GM21723 (cell line): ENCODE results near the gene OR6N2.

Experiments used
- ATAC-seq: cut with Tn5 transposase; IDR thresholded peaks from one replicate; pipeline ENCODE4 v1.9.1; 2021; ENCODE audit warnings: mild to moderate bottlenecking, moderate library complexity; ENCODE audit not compliant: unreplicated experiment

OR6N2 gene

GRCh38 chr1:158771950-158772866, 8.8 kb downstream of the OR6N2 start, which contains the start of gene OR6N1:
Gene OR6N1 (minus strand): TSS chr1:158772195. CDS start chr1:158766682, 5,513 bp downstream.
- no peak for ATAC-seq

- ATAC-seq: no peak
Observed at GRCh38 chr1:158754420-158754819, 26.6 kb downstream of the OR6N2 start, which contains the start of gene OR6K6. Gene OR6K6 (plus strand): TSS chr1:158754720. CDS start chr1:158754888, 168 bp downstream.

- no peak for ATAC-seq
Observed at GRCh38 chr1:158752155-158752712, 28.8 kb downstream of the OR6N2 start.

GRCh38 chr1:158735848-158736247, 45.2 kb downstream of the OR6N2 start:
- ATAC-seq: no peak

- no peak for ATAC-seq
Observed at GRCh38 chr1:158732524-158732923, 48.5 kb downstream of the OR6N2 start.

GRCh38 chr1:158731707-158732106, 49.3 kb downstream of the OR6N2 start:
- ATAC-seq: no peak

GRCh38 chr1:158730453-158730852, 50.6 kb downstream of the OR6N2 start:
- ATAC-seq: no peak

GRCh38 chr1:158728510-158729225, 52.3 kb downstream of the OR6N2 start:
- no peak for ATAC-seq

GRCh38 chr1:158724442-158724841, 56.6 kb downstream of the OR6N2 start:
- ATAC-seq: no peak
